Right renal cortex interstitium (tissue), 3 donors: ENCODE measurements around the gene HEG1. TPM values are rescaled to one million over a fixed set of nuclear protein-coding genes. Genes with fewer than 3 reads are reported as not detected.

Experiments used
- DNase-seq, 3 donors: peaks; one replicate each; pipeline ENCODE4 v3.0.0-alpha.2; 2013; ENCODE audit warnings: low read depth in 3 of 3, low spot score in 2 of 3
- polyA plus RNA-seq, 3 donors: library from polyadenylated mRNA; unstranded; fragments of 120-200 nt; gene quantifications; one replicate each; pipeline ENCODE4 v1.2.1, GENCODE V29; 2013; ENCODE audit not compliant: insufficient read length in 3 of 3

The HEG1 gene
- polyA plus RNA-seq, 3 donors, result 28.0 to 31.0 (median 29.3) TPM

DNA sequence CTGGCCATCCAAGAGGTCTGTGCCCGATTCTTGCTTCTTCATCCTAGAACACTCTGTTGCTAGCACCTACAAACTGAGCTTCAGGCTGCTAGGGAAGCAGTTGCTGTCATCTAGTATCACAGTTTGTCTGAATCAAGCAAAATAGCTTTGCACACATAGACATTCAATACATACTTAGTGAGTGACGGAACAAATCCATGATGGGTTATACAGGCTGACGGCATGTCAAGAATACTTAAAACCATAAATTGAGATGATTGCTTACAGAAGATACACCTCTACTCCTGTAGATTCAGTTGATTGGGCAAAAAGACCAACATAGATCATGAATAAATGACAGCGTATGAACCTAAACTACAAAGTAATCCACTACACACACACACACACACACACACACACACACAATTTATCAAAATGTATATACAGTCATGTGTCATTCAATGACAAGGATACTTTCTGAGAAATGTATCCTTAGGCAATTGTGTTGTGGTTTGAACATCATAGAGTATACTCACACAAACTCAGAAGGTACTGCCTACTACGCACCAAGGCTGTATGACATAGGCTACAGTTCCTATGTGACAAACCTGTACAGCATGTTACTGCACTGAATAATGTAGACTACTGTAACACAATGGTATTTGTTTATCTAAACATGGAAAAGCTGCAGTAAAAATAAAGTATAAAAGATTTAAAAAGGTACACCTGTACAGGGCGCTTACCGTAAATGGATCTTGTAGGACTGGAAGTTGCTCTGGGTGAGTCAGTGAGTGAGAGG, 14.4 kb upstream of the HEG1 start:
- DNase-seq, result no peak

DNA sequence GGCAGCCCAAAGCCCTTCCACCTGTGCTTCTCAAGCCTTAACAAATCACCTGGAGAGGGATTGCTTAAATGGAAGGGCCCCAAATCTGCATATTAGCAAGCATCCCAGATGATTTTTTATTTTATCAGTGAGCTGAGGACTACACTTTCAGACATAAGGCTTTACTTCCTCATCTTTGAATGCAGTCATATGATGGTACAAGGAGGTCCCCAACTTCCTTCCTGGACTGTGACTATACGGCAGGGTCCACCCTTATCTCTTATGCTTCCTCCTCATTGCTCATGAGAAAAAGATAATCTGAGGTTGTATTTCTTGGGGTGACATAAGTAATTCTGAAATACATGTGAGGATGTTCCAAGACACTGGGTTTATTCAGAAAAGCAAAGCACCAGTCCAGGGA, 13.7 kb upstream of the HEG1 start:
- DNase-seq, result no peak

DNA sequence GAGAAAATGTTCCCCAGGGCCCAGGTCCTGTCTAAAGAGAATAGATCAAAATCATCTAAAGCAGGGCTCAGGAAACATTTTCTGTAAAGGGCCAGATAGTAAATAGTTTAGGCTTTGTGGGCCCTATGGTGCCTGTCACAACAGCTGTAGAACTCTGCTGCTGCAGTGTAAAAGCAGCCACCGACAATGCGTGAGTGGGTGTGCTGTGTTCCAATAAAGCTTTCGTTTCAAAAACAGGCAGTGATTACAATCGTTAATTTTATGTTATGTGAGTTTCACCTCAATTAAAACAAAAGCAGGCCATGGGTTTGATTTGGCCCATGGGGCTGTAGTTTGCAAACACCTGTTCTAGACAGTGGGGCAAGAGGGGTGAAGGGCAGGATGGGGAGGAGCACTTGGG, 12.5 kb upstream of the HEG1 start:
- DNase-seq, result no peak

DNA sequence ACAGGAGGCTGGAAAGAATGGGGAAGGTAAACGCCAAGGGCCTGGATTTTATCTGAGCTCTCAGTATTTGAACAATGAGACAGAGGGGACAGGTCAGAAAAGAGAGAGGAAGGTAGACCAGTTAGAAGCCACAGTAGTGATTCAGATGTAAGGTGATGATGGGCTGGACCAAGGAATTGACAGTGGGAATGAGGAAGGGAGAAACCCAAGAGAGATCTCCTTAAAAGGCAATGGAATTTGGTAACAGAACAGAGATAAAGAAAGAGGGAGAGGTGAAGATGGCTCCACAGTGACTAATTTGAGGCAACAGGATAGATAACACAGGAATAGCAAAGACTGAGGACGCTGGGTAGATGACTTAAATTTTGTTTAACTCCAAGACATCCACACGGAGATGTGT, 11.4 kb upstream of the HEG1 start:
- DNase-seq, result no peak

DNA sequence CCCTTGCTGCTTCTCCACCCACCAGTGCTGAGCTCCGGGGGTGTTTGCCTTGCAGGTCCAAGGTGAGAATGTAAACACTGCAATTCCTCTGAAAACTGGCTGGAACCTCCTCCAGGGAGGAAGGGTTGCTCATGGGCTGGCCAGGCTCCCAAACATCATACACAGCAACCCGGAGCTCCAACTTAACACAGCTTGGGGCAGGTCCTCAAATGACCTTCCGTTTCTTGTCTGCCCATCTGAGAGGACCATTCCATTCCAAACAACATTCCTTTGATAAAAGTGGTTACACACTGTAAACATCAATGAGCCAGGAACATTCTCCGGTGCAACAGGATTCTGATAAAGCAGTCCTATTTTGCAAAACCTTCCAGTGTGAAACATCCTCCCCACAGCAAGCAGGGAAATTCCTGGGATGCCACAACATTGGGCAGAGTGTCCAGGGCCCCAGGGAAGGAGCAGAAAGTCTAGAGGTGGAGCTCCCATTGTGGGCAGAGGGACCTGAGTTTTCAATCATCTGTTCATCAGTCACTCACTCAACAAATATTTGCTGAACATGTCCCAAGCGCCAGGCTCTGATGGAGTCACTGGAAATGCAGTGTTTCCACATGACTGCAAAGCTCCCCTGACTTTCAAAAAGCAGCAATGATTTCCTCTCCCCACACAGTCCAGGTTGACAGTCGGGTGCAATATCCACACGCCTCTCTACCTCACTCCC, 7.3 kb upstream of the HEG1 start:
- no peak for DNase-seq

DNA sequence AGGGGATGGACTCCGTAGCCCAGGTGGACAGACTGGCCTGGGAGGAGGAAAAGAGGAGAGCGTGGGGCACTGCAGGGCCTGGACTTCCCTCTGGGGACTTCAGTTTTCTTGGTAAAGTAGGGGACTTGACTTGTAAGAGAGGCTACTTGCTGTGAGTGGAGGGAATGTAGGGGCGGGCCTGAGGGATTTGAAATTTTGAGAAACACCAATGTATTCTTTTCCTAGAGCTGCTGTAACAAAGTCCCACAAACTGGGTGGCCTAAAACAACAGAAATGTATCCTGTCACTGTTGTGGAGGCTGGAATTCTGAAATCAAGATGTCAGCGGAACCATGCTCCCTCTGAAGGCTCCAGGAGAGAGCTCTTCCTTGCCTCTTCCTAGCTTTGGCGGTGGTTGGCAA, 5.8 kb upstream of the HEG1 start:
- no peak for DNase-seq

DNA sequence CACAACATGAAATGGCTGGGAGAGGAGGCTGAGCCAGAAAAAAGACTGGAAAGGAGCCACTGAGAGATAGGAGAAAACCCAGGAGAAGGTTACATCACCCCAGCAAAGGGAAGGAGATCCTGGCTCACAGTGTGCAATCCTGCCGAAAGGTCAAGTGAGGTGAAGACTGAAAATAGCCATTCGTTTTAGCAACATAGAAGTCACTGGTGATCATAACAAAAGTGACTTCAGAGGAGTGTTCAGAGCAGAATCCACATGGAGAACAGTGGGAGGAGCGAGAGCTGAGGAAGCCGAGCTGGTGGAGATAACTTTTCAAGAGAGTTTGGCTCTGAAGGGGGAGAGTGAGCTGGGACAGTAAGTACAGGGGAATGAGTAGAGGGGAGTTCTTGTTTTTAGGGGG, 5.4 kb upstream of the HEG1 start:
- no peak for DNase-seq

DNA sequence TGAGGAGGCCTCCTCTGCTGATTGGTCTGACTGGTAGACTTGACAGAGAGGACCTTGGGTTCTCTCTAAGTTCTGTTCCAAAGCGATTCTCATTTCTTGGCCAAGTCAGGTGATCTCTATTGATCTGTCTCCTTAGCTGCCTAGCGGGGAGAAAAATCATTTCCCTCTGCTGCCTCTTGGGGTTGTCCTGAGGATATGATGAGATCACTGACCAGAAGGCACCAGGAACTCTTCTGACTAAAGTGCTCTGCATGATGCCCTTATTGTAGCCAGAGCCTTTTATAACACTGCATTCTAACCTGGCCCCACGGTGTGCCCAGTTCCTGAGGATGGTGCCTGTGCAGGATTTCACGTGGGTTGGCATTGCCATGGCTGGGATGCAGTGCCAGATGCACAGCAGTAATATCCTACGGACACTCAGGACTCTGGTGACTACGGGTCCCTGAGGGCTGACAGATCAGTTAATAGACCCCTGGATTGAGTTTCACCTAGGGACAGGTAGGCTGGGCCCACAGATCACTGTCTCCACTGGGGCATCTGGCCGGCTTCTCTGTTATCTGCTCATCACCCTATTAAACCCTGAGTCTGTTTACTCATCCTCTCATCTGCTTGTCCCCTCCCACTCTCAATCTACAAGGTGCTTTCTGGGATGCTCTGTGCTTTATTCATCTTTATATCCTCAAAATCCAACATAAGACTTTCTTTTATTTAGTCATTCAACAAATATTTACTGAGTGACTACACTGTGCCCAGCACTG, 3.9 kb upstream of the HEG1 start:
- DNase-seq, result no peak

DNA sequence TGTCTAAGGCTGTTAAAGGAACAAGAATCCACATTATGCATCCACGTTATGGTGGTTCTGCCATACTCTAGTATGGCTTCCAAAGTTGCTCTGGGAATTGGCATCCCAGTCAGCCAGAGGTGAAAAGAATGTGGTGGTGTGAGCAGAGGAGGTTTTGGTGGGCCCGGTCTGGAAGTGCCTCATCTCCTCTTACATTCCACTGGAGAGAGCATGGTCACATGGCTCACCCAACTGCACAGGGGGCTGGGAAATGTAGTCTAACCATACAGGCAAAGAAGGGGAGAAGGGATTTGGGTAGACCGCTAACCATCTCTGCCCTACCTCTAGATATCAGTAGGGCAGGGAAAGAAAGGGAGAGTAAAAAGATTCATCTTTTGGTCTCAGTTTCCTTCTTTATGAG, 3.2 kb upstream of the HEG1 start:
- no peak for DNase-seq

DNA sequence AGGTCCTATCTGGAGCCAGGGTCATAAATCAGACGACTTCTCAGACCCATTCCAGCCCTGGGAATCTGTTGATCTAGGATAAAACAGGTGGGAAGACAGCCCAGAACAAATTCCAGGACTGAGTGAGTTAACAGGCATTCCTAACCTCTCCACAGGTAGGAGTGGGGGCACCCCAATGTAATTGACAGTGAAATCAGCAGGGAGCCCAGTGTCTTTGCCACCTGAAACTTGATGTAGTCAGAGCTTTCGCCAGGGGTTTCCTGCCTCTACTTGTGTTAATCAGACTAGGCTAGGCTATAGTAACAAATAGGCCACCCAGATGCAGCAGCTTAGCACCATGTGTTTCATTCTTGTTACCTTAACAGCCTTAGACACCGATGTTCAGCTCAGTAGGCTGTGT, 2.7 kb upstream of the HEG1 start:
- DNase-seq, result no peak

DNA sequence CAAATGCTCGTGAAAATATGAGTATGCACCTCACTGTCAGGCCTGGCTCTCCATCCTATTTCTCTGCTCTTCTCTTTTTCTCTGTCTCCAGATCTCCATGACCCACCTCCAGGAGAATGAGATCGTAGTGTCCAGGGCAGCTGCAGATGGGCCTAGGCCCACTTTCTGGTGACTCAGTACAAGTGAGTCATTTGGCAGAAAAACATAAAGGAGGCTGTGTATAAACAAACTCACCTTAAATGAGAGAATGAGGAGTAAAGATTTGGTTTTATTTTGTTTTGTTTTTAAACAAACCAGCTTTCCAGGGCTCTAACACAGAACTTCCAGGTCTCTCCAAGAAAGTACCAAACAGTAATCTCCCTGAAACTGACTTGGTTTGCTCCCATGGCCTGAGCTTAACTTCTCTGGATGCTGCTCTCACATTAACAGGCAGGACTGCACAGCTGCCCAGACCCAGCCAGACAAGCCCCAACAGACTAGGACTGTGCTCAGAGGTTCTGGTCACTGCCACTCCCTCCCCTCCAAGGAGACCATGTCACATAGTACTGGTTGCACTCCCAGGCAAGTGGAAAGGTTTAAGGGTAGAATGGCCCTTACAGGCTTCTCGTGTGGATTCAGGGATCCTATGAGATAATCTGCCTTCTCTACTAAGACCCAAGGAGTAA, 1.5 kb upstream of the HEG1 start:
- DNase-seq, result no peak

DNA sequence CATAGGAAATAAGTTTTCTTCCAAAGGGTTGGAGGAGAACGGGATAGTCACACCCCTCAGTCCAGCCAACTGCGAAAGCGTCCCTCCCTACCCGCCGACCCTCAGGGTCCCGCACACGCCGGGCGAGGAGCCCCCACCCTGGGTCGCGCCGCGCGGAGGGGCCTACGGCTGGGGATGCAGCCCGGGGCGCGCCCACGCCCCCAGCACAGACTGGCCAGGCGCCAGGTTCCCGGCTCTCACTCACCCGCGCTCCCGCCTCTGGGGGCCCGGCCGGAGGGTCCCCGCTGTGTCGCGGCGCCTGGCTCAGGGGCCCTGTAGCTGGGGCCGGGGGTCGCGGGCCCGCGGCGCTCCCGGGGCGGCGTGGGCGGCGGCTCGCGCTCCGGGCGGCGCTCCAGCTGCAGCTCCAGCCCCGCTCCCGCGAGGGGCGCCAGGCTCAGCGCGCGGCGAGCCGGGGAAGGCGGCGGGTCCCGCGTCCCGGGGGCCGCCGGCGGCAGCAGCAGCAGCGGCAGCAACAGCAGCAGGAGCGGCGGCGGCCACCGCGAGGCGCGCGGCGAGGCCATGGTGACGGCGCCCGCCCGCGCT, 375 bp downstream of the HEG1 start:
- DNase-seq, result no peak

DNA sequence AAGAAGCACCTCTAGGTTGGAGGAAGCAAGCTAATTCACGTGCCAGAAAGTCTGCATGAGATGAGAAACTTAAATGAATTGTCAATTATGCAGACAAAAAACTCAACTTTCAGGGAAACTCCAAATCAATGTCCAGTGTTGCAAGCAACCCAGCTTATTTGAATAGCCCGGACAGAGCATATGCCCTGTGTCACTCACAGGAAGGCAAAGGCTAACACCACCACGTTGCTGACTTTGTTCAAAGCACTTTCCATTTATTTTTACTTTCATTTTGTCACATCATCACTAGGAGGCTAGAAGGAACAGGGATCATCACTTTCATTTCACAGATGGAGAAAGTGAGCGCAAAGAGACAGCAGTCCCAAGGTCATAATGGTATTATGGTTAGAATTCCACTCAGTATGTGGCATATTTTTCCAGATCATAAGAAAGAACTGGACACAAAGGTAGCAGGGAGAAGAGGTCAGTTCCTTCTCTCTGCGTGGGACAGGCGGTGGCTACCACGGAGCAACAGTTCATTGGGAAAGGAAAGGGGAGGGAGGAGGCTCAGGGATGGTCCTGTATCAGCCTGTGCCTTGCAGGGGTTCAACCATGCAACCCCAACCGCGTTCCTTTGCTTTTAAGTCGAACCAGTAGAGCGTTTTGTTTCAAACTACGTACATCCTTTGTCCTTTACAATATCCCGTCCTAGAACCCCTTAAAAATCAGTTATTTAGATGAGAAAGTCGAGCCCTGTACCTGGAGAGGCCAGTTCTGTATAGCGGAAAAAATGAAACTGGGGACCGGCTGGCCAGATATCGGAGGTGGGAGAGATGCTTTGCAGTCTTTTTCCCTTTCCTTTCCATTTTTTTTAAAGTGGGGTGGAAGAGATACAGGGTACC, 1.1 kb downstream of the HEG1 start:
- DNase-seq, result no peak

DNA sequence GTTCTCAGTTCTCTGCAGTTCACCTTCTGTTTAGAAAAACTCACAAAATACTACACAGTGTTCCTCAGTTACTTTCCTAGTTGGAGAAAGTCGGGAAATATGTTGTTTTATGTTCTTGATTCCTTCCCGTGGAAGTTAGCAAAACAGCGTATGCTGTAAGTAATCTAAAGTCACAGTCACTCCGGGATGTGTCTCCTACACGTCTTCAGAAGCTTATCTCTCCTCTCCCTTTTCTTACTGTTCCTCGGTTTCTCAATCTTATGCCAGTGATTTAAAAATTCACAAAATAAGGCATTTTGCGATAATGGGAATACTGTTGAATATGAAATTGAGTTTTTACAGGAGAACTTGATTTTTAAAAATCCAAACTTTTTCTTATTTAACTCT, 1.7 kb downstream of the HEG1 start:
- DNase-seq, result no peak

DNA sequence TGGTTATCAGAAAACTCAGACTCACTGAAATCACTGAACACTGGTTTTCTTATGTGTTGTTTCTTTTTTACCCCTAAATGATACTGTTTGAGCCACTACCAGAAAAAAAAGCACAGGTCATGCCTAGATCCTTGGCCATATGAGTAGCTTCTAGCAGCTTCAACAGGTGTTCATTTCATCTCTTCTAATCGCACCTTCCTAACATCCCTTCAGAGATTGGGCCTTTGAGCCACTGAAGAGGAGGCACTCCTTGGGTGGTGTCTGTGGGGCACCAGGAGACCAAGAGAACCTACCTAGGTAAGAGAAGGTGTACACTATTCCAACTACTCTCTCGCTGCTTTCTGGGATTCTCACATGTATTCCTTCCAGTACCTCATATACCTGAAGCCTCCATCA, 2.5 kb downstream of the HEG1 start:
- DNase-seq, result no peak

DNA sequence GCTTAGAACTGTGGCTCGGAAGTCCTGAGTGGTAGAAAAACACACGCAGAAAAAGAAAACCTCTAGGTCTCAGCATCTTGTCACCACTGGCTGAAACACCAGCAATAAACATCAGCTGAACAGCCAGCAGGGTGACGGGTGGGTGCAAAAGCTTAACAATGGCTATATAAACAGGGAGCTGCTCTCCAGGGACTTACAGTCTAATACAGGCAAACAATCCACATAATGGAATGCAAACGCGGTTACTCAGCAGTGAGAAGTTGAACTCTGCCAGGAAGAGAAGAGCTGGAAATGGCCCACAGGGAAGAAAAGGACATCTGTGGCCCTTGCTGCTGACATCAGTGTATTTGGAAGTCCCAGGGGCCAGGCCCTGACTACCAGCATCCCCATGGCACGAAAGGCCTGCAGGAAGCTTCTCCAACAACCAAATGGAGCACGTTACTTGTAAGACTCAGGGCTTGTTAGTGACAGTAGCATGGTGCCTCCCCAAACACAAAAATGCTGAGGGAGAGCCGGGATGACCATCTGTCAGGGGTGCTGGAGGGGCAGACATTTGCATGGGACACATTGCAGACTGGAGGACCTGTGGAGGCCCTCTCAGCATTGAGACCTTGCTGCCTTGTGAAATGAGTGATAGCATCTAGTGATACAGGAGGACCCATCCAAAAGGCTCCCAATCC, 3.0 kb downstream of the HEG1 start:
- no peak for DNase-seq

DNA sequence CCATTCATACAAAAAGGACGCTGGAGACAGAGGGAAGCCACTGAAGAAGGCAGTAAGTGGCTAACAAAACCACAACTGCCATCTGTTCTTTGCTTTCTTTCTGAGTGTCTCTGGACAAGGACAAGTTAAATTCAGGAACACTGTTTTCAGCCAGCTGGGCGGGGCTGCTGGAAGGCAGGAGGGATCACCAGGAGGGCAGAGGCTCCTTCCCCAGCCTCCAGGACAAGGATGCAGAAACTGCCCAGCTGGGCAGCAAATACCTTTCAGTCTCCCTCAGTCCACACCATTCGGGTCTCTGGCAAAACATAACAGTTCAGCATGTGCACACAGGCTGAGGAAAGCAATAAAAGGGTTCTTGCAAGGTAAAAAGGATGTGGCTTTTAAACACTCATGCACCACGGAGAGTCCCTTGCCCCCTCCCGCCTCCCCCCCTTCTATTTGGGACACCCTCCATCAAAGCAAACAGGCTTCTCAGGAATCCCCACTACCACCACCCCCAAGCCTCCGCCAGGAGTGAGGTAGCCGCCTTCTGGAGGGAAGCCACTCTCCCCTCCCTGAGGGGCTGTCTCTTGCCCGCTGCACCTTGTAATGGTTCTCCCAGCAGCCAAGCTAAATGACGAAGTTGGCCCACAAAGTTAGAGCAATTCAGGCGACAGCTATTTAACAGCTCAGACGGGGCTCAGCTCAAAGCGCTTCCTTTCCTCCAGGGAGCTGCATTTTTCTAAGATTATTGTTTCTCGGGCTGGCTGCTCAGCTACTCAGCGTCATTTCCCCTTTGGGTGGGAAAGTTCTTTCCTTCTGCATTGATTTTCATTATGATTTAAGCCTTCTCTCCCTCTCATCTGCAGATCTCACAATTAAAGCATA, 3.8 kb downstream of the HEG1 start:
- DNase-seq, result no peak

DNA sequence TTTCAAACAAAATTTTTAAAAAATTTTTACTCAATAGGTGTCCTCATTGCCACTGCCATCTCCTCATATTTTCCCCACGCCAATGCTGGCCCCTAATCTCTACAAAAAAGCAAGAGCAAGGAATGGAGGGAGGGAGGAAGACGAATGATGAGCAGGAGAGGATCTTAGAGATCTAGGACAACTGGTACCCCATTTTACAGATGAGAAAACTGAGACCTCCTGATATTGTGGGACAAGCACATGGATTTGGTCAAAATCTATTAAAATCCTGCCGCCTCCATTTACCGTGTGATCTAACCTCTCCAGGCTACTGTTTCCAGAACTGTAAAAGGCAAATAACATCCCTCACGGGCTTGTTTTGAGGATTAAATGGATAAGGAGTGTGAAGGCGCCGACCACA, 4.6 kb downstream of the HEG1 start:
- no peak for DNase-seq
